ENCODE measurements around the gene EXOC4. TPM values are rescaled to one million over a fixed set of nuclear protein-coding genes. Genes with fewer than 3 reads are reported as not detected.

The EXOC4 gene
- total RNA-seq, 2 donors from 2014 or later, result 33.7 to 41.5 TPM

GRCh38 chr7:133545618-133546017 lies 292.7 kb downstream of the EXOC4 start:
- DNase-seq (no peak), ATAC-seq (no peak)
- intact Hi-C loops (cut with DNase I), result no loop called here

GRCh38 chr7:133547981-133548380 lies 295.1 kb downstream of the EXOC4 start:
- ATAC-seq (no peak), DNase-seq (no peak)
- intact Hi-C loops (cut with DNase I), result no loop called here

DNA sequence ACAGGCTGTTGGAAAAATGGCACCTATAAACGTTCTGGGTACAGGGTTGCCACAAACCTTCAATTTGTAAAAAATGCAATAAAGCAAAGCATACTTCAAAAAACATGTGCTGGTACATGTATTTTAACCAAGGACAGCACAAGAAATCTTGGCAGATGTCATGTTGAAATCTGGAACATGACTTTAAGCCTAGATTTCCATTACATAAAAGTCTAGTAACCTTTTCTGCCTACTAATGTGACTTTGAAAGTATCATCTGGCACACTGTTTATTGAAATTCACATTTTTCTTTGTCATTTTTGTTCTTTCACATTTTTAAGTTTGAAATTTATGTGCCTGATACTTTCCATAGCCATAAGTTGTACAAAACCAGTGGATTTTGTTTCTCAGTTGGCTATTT lies 296.8 kb downstream of the EXOC4 start:
- ATAC-seq (no peak), DNase-seq (no peak)
- intact Hi-C loops (cut with DNase I), result no loop called here

DNA sequence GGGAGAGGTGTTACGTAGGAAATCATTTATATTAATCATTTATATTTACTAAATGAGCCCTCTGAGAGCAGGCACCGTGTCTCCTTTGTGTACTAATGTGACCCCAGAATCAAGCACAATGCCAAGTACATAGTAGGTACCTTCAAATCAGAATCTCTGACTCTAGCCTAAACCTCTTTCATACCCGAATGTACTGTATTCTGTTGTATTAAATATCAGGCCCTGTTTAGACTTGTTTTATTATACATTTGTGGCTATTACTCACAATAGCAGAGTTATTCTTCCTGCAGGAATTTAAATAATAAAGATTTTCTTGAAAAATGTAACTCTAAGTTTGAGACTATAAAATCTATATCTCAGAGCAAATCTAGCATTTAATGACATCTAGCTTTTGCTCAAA lies 297.3 kb downstream of the EXOC4 start:
- ATAC-seq, result no peak
- intact Hi-C loops (cut with DNase I), result no loop called here
- no peak for DNase-seq

DNA sequence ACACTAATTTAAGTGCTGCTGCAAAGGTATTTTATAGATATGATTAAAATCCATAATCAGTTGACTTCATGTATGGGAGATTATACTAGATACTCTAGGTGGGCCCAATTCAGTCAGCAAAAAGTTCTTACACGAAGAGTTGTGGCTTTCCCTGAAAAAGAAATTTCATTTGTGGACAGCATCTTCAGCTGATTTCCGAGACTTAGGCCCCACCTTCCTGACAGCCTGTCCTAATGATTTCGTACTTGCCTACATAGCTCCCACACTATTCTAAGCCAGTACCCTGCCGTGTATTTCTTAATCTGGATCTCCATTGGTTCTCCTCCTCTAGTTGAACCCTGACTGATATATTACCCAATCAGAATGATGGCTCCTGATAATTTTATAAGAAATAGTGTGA lies 297.9 kb downstream of the EXOC4 start:
- DNase-seq (no peak), ATAC-seq (no peak)
- intact Hi-C loops (cut with DNase I), result no loop called here

DNA sequence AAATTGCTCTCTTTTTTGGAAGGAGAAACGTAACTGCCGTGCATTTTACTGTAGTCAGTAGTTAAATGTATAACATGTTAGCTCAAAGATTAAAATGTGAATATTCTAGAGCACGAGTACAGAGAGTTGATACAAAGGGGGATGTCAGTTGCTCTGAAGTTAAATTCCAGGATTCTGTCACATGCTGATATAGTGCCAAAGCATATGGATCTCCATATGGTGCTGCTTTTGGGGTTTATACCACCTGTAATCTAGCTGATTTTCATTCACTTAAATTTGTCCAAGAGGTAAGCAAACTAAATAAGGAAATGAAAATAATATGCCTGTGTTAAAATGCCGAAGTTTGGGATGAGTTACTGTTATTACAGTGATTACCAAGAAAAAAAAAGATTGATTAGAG lies 298.6 kb downstream of the EXOC4 start:
- intact Hi-C loops (cut with DNase I), result no loop called here
- DNase-seq (no peak), ATAC-seq (no peak)

GRCh38 chr7:133552079-133552478 lies 299.2 kb downstream of the EXOC4 start:
- DNase-seq (no peak), ATAC-seq (no peak)
- intact Hi-C loops (cut with DNase I), result no loop called here

- no peak for ATAC-seq
- intact Hi-C loops (cut with DNase I), result no loop called here
- no peak for DNase-seq
Observed at GRCh38 chr7:133554330-133554729, 301.5 kb downstream of the EXOC4 start.

DNA sequence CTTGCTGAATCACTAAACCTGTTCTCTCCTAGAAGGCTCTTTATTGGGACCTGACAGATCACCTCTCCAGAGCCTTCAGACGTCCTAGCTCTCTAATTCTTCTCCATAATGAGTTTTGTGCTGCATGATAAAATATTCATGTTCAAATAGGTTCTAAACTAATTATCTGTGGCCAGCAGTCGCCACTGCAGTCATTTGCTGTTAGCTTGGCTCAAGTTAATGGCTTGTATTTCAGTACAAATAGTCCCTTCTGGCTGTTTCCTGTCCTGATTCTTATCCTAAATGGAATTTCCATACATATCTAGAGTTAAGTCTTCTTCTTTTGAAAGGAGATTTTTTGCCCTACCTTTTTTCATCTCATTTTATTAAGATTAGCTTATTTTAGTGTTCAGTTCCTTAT lies 303.2 kb downstream of the EXOC4 start:
- no peak for ATAC-seq
- no peak for DNase-seq
- intact Hi-C loops (cut with DNase I), result no loop called here

DNA sequence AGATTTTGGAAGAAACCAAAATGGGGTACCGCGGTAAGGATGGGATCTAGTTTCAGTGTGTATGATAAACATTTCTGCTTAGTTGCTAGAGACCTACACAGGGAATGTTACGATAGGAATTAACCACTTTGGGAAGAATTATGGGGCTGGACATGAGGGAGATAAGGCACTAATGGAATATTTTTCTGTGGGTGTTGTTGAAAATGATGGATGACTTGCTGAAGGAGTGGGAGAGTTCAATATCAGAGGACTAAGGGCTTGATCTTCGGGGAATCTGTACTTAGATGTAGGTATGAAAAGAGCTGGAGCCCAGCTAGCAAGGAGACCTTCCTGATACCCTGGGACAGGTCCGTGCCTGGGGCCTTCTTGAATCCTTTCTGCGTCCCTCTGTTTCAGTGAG lies 303.7 kb downstream of the EXOC4 start:
- intact Hi-C loops (cut with DNase I), result no loop called here
- DNase-seq (no peak), ATAC-seq (no peak)

- no peak for ATAC-seq
- intact Hi-C loops (cut with DNase I), result no loop called here
Observed at GRCh38 chr7:133560900-133561299, 308.0 kb downstream of the EXOC4 start.

DNA sequence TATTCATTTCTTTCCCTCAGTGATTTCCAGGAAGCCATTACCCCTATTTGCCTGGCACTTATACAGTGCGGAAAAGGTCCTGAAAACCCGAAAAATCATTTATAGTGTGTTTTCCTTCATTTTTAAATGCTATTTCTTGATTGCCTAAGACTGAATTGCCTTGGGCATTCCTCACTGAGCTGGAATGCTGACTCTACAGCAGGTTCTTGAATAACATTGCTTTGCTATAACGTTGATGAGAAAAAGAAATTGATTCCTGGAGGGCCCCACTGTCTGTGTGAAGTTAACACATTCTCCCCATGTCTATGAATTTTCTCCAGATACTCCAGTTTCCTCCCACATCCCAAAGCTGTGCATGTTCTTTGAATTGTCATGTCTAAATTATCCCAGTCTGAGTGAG lies 308.5 kb downstream of the EXOC4 start:
- intact Hi-C loops (cut with DNase I), result no loop called here
- ATAC-seq, result no peak

More at GRCh38 chr7:133560900-133561299, 308.0 kb downstream of the EXOC4 start:
- no peak for DNase-seq

DNA sequence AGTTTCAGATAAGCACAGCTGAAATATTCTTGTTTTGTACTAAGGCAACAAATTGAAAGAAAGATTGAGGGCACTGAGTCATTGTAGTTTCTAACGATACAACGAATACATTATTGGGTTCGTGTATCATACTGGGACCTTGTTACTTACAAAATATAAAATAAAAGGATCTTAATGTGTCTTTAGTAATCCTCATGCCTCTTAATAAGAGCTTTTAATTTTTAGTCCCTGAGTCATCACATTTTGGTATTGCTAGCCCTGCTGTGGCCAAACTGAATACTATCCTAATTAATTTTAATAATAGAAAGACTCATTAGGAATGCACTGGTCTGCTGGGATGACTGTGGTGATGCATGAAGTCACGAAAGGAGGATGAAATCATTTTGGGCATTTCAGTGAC lies 309.7 kb downstream of the EXOC4 start:
- intact Hi-C loops (cut with DNase I), result no loop called here
- ATAC-seq (no peak), DNase-seq (no peak)

More for the DNA sequence above, 308.5 kb downstream of the EXOC4 start:
- no peak for DNase-seq

GRCh38 chr7:133563251-133563650 lies 310.4 kb downstream of the EXOC4 start:
- ATAC-seq, result no peak
- no peak for DNase-seq
- intact Hi-C loops (cut with DNase I), result no loop called here

- intact Hi-C loops (cut with DNase I), result no loop called here
- DNase-seq, result no peak
- ATAC-seq, result no peak
Observed at GRCh38 chr7:133564484-133564883, 311.6 kb downstream of the EXOC4 start.

DNA sequence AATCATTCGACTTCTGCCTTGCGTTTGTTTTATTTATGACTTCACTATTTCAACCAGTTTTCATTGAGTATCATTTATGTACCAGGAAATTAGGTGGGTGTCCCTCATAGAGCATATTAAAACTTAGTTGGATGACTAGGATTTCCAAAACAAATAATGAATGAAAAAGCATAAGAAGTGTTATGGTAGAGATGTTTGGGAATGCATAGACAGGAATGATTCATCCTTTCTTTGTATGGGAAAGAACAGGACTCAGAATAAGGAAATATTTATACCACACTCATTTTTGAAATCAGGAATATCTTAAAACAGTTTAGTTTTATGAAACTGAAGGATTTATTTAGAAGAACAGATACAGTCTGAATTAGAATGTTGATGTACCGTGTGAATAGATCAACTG lies 315.7 kb downstream of the EXOC4 start:
- no peak for DNase-seq
- intact Hi-C loops (cut with DNase I), result no loop called here
- no peak for ATAC-seq

- ATAC-seq (no peak), DNase-seq (no peak)
Observed at GRCh38 chr7:133570321-133570720, 317.4 kb downstream of the EXOC4 start.

DNA sequence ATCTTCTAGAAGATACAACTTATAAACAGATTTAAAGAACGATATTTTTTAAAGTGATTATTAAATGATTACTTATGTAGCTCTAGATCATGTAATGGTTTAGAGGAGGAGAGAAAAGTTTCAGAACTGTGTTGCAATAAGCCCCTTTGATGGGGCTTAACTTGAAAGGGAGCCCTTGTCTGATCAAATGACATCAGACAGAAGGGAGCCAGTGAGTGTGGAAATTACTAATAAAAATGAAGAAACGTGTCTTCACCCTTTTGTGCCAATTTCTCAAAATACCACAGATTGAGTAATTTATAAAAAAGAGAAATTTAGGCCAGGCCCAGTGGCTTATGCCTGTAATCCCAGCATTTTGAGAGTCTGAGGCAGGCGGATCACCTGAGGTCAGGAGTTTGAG lies 318.2 kb downstream of the EXOC4 start:
- ATAC-seq, result no peak
- intact Hi-C loops (cut with DNase I), result no loop called here
- no peak for DNase-seq

More at GRCh38 chr7:133570321-133570720, 317.4 kb downstream of the EXOC4 start:
- intact Hi-C loops (cut with DNase I), result no loop called here

- no peak for ATAC-seq
- no peak for DNase-seq
- intact Hi-C loops (cut with DNase I), result no loop called here
Observed at GRCh38 chr7:133572087-133572486, 319.2 kb downstream of the EXOC4 start.

- intact Hi-C loops (cut with DNase I), result no loop called here
- ATAC-seq (no peak), DNase-seq (no peak)
Observed at GRCh38 chr7:133572843-133573242, 320.0 kb downstream of the EXOC4 start.

- intact Hi-C loops (cut with DNase I), result no loop called here
- DNase-seq, result no peak
Observed at GRCh38 chr7:133573554-133574265, 320.8 kb downstream of the EXOC4 start.

More at GRCh38 chr7:133573554-133574265, 320.8 kb downstream of the EXOC4 start:
- ATAC-seq, result no peak
